Stromal cell of bone marrow (primary cell): Measurements from ENCODE around the gene OR51B5.
"Not testable (repeated sequence)": the region's sequence is repeated elsewhere in the genome, so short reads cannot be mapped to it uniquely, and the experiment has no call there.

Experiments used
- DNase-seq: peaks from one replicate; pipeline ENCODE4 v3.0.0-alpha.2; 2012; ENCODE audit warnings: low read depth

Gene OR51B5

DNA sequence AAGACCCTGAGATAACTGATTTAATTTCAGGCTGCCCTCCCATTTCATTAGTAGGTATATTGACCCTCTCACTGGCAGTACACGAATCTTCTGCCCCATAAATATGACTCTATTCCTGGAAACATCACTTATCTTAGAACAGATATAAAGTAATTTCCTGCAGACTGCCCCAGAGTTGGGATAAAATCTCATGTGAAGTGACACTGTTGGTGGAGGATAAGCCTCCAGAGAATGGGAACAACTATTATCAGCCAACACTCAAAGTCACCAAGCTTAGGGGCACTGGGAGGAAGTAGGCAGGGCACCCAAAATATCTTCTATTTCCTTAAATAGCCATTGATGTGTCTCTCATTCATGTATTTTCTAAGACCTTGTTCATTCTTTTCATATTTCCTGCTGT lies 8.2 kb downstream of the OR51B5 start:
- DNase-seq, result no peak

DNA sequence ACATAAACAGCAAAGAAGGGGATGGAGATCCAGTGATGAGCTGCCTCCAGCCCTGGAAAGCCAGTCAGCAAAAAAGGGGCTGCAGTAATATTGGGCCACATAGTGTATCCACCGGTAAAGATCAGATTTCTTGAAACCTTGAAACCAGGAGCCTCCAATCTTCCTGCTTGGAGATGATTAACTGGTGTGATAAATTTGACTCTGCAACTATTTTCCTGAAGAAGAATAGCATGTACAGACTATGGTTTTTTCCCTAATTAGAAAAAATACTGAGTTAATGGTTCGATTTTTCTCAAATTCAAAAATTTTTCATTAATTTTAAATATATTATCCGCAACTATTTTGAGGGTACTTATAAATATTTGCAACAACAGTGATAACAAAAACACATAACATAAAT lies 19.1 kb downstream of the OR51B5 start, which contains the start of gene OR51B2:
TSS of gene OR51B2 (minus strand) at position 101 of the 400 bp plus-strand sequence. CDS start at position 101, 0 bp downstream.
- DNase-seq, result no peak

DNA sequence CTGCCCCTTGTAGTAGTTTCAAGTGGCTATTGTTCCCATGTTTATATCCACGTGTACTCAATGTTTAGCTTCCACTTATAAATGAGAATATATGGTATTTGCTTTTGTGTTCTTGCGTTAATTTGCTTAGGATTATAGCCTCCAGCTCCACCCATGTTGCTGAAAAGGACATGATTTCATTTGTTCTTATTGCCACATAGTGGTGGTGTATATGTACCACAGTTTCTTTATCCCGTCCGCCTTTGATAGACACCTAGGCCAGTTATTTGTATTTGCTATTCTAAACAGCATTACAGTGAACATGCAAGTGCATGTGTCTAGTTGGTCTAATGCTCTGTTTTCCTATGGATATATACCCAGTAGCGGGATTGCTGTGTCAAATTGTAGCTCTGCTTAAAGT lies 26.0 kb downstream of the OR51B5 start:
- no peak for DNase-seq

DNA sequence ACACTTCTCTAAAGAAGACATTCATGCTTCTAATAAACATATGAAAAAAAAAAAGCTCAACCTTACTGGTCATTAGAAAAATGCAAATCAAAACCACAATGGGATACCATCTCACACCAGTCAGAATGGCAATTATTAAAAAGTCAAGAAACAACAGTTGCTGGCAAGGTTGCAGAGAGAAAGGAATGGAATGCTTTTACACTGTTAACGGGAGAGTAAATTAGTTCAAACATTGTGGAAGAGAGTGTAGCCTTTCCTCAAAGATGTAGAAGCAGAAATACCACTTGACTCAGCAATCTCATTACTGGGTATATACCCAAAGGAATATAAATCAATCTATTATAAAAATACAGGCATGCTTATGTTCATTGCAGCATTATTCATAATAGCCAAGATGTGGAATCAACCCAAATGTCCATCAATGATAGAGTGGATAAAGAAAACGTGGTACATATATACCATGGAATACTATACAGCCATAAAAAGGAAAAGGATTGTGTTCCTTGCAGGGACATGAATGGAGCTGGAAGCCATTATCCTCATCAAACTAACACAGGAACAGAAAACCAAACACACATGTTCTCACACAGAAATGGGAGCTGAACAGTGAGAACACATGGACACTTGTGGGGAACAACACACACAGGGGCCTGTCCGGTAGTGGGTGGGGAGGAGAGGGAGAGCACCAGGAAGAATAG lies 29.8 kb downstream of the OR51B5 start:
- DNase-seq, result not testable (repeated sequence)

DNA sequence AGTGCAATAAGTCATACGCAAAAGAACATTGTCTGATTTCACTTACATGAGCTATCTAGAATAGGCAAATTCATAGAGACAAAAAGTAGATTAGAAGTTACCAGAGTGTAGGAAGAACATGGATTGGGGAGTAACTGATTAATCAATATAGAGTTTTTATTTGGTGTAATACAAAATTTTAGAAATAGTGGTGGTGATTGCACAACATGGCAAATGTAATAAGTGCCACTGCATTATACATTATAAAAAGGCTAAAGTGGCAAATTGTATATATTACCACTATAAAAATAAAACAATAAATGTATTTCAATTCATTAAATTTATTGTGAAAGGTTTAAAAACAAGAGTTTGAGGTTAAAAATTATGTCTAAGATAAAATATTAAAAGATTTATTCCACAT lies 32.9 kb downstream of the OR51B5 start:
- no peak for DNase-seq

DNA sequence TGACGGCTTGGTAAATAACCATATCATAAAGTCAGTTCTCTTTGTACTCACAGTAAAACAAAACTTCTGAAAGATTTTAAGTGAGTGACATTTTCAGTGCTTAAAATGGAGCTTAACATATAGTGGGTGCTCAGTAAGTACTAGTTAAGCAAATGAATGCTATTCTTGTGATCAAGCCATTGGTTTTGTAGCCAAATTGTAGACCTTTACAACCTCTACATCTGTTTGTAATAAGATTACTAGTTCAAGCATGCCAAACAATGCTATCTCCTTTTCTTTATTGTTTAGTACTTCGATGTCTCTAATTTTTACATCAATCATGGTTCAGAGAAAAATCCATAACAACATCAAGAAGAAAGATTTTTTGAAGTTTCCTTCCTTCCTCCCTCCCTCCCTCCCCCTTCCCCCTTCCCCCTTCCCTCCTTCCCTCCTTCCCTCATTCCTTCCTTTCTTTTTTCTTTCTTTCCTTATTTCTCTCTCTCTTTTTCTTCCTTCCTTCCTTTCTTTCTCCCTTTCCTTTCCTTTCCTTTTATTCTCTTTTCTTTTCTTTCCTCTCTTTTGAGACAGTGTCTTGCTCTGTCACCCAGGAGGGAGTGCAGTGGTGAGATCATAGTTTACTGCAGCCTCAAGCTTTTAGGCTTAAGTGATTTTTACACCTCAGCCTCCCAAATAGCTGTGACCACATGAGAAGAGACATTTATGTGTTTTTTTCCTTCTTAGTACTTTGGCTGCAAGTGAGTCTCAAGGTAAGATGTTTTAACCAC lies 35.9 kb downstream of the OR51B5 start:
- DNase-seq, result no peak

DNA sequence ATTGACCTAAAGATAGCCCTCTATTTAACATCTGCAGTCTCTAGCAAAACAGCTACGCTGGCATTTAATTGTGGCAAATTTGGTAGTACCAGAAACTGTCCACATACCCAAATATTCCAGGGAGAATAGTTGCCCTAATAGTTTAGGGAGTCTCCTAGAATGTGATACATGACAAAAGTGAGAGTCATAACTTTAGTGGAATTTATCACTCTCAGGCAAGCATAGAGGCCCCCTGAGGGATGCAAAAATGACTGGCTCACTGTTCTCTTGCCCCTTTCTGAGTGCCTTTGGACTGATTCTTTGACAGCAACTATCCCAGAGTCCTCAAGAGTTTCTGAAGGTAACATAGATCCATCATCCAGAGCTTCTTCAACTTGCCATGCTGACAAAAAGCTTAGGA lies 39.3 kb downstream of the OR51B5 start:
- no peak for DNase-seq

DNA sequence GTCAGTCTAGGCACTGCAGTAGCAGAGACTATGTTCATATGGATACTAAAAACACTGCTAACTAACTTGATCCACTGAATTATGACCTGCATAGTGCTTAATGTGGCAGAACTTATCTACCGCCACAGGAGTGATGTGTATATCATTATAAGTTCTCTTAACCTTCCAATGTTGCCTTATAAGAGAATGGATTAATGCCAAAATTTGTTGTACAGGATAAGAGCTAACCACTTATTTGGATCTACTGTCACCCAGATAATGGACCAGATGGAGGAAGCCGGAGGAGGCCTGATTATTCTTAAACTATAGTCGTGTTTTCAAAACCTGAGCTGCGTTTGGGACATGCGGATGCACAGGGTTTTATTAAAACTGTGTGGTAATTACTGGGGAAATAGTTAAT lies 39.7 kb downstream of the OR51B5 start:
- DNase-seq, result no peak

DNA sequence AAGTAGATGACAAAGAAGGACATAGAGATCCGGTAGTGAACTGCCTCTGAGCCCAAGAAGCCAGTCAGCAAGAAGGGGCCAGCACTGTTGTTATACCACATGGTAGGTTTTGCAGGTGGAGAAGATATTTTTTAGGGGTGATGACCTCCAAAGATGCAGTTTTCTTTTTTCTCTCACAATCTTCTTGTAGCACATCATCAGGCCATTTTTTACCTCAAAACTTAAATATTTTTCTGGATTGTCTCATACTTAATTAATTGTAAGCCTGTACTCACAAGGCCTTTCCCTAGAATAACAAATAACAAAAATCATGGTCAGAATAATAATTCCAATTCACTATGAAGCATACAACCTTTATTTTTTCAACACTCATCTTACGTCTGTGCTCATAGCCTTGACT lies 41.5 kb downstream of the OR51B5 start, which contains the start of gene OR51B4:
TSS of gene OR51B4 (minus strand) at position 101 of the 400 bp plus-strand sequence. CDS start at position 101, 0 bp downstream.
- no peak for DNase-seq

DNA sequence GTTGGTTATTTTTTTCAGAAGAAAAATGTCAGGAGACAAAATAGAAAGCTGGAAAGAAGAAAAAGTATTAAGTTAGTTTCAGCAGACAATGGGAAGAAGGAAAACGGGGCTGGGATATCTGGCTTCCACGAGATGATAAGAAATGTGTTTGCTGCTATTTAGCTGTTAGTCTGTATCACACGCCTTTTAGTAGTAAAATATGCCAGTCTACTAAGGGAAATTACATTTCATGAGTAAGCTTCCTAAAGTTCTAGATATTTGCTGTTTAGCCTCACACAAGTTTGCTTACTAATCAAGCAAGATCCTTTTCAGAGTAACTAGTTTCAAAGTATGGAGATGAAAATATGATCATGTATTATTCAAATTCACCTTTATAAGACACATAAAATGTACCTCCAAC lies 43.1 kb downstream of the OR51B5 start:
- DNase-seq, result no peak

DNA sequence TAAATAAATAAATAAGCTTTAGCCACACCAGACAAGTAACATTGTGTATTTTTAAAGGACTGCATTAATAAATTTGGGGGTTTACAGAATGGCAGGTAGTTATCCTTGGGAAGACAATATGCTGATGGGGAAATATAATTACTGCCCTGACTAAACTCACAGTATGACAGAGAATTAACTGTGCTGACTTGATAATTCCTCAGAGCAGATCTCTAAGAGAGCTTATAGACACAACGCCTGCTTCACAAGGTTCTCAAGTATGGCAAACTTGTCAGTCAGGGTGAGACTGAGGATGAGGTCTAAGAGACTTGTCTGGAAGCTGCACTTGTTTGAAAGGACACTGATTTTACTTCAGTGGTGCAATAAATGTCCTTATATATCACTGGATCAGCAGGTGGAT lies 44.9 kb downstream of the OR51B5 start:
- no peak for DNase-seq

DNA sequence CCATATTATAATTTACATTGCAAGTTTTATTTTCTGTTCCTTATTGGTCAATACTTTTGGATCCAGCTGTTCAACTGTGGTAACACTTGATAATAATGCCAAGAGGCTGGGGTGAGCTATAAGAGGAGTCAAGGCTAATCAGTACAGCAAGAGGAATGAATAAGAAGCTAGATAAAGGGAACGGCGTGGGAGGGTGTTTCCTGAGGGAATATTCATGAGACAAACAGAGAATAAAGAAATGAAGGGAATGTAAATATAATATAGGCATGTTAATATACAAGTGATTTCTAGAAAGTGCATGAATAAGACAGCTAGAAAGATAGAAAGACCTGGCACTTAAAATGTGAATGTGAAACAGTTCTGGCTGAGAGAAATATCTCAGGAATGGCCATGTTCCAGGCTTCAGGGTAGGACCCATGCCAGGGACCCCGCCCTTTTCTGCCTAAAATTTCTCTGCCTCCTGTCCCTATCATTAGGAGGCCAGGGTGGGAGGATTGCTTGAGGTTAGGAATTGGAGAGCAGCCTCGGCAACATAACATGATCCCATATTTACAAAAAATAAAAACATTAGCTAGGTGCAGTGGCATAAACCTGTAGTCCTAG lies 45.5 kb downstream of the OR51B5 start:
- DNase-seq, result no peak

DNA sequence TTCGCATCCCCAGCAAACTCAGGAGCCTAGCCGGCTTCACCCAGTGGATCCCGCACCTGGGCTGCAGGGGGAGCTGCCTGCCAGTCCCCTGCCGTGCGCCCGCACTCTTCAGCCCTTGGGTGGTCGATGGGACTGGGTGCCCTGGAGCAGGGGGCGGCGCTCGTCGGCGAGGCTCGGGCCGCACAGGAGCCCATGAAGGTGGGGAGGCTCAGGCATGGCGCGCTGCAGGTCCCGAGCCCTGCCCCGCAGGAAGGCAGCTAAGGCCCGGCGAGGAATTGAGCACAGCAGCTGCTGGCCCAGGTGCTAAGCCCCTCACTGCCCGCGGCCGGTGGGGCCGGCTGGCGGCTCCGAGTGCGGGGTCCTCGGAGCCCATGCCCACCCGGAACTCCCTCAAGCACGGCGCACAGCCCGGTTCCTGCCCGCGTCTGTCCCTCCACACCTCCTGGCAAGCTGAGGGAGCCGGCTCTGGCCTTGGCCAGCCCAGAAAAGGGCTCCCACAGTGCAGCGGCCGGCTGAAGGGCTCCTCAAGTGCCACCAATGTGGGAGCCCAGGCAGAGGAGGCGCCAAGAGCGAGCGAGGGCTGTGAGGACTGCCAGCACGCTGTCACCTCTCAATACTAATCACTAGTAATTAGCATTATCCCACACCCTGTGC lies 48.9 kb downstream of the OR51B5 start:
- DNase-seq, result not testable (repeated sequence)

DNA sequence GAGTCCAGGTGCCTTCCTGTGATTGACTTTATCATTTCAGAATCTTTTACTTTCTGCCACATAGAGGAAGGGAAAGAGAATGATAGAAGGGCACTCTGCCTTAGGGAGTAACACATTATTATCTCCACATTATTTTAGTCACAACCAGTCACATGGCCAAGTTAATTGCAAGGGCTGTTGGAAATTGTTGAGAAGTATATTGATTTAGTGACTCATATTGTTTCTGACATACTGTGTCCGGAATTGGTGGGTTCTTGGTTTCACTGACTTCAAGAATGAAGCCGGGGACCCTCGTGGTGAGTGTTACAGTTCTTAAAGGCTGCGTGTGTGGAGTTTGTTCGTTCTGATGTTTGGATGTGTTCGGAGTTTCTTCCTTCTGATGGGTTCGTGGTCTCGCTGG lies 50.3 kb downstream of the OR51B5 start:
- no peak for DNase-seq
